KBM-7 (cell line): ENCODE results near the gene SMAD7.

Source experiments
- DNase-seq: peaks from one replicate; pipeline ENCODE4 v3.0.0-alpha.2; 2015
- in situ Hi-C: fragments of 300-500 bp; cut with MboI; formaldehyde crosslinking; loops from 2 replicates; pipeline ENCODE4 v1.14.3; 2020; ENCODE audit warnings: low sequenced_read_pairs, low pct_unique_long_range_greater_than_20kb, mixed read lengths

SMAD7 gene

DNA sequence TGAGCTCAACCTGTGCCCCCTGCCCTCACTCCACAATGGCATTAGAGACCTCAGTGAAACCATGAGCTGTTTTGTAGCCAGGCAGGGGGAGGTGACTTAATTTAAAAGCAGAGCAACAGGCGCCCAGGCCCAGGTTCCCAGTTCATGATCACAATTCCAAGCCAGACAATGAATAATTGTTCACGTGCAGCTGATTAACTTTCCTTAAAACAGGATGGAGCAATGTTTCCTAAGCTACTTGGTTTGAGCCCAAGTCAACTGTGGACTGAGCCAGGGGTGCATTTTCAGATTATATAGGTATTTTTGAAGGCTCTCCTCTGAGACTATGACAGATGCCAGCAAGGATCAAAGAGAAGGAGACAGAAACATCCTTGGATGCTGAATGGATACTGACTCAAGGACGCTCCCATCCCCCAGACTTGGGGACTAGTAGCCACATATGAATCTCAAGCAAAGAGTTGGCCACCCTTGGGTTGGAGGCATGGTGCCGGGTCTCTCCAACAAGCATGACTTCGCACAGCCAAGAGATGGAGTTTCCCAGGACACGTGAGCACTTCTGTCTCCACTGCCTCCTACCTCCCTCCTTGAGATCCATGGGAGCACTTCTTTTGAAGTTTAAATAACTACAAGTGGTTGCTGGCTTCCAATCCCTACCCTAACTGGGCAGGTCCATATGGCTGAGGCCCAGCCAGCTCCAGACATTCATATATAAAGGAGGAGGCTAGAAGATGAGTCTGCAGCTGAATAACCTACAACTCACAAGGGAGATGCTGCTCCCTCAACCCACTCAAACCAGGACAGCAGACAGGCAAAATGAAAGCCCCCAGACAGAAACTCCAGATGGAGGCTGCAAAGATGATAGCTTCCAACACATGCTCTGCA, 12.7 kb downstream of the SMAD7 start:
- in situ Hi-C loops = no loop called here
- DNase-seq = no peak

DNA sequence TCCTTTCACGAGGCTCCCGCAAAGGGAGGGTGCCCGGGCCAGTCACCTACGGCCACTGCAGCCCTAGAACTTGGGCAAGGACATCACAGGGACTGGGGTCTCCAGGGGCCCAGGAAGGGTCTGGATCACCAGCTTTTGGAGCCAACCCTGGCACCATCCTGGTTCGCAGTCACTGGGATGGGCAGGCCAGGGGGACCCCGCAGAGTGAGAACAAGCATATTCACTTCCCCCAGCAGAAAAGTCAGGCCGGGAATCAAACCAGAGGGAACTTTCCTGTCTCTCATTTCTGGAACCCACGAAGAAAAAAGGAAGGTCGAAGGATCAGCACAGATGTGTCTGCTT, 15.4 kb downstream of the SMAD7 start:
- in situ Hi-C loops = no loop called here
- DNase-seq = no peak

DNA sequence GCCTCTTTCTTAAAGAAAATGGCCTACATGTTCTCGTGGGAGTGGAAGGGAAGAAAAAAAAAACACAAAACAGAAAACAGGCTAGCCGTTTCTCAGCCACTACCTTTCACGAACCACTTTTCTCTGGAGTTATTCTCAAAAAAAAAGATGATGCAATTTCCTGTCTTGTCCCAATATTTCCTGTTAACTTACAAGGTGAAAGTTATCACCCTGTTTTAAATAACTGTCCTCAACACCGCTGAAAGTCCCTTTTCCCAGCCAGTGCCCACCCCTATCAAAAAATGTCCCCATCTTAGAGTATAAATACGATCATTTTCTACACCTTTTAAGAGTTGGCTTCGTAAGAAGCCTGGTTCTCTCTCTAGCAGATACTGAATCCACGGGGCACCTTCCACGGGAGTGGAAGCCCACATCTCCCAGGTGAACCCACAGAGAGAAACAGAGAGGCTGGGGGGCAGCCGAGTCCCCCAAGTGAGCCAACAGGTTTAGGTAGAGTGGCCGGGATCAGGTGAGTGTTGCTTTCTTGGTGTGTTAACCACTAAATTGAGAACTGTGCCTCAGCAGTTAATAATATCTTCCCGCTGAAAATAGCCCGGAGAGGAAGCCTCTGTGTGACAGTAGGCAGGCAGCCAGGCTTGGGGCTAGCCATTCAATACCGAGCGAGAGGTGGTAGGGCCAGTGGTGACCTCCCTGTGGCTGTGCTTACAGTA, 15.9 kb downstream of the SMAD7 start:
- in situ Hi-C loops = no loop called here
- DNase-seq = peak; percentile 72

- in situ Hi-C loops = no loop called here
- no peak for DNase-seq
Measured at GRCh38 chr18:48934415-48934722, 16.4 kb downstream of the SMAD7 start.

GRCh38 chr18:48933578-48934414, 17.0 kb downstream of the SMAD7 start:
- DNase-seq = no peak
- in situ Hi-C loops = no loop called here

GRCh38 chr18:48932822-48933510, 17.8 kb downstream of the SMAD7 start:
- in situ Hi-C loops = no loop called here
- DNase-seq = peak; percentile 86

GRCh38 chr18:48932462-48932818, 18.3 kb downstream of the SMAD7 start:
- no peak for DNase-seq
- in situ Hi-C loops = no loop called here

GRCh38 chr18:48931680-48932461, 18.9 kb downstream of the SMAD7 start:
- no peak for DNase-seq
- in situ Hi-C loops = no loop called here

- in situ Hi-C loops = no loop called here
- DNase-seq = no peak
Measured at GRCh38 chr18:48930926-48931325, 19.8 kb downstream of the SMAD7 start.

DNA sequence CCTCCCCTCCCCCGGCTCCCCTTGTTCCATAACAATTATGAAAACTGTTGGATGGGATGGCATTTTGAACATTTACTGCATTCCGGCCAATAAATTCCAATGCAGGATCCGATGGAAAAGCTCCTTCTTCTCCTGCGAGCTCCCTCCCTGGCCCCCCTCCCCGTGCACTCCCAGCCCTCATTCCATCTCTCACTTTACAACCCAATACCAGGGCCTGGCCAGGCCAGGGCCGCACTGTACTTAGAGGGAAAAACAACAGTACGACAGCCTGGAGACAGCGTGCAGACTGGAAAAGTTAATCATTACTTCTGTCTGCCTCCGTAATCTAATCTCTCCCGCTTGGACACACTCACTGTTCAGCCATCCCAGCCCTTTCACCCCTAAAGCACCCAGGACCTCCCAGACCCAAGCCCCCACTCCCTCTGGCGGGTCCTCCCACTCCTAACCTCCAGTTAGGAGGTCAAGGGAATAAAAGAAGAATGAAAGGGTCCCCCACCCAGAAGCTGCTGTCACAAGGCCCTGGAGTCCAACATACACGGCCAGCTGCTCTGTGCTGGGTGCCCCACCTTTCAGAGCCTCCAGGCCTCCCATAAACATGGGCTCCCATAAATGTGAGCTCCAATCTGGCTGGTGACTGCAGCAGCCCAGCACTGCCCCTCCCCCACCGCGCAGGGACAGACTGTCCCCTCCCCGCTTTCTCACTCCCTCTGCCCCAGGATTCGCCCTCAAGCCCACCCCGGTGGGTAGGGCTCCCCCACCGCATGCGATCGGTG, 20.6 kb downstream of the SMAD7 start:
- DNase-seq = no peak
- in situ Hi-C loops = no loop called here

DNA sequence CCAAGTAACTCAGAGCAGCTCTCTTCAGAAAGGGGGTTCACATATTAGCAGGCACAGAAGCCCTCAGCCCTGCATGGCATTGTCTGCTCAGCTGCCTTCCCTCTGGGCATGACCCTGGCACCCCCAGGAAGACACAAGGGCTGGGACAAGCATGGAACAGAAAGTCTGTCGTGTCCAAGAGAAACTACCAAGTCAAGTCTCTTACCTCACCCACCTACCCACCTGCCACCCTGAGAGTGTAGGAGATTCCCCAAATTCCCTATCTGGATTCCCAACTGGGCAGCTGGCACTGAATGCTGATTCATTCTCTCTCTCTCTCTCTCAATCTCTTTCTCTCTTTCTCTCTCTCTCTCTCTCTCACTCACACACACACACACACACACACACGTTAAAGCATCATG, 21.6 kb downstream of the SMAD7 start:
- DNase-seq = no peak
- in situ Hi-C loops = no loop called here

DNA sequence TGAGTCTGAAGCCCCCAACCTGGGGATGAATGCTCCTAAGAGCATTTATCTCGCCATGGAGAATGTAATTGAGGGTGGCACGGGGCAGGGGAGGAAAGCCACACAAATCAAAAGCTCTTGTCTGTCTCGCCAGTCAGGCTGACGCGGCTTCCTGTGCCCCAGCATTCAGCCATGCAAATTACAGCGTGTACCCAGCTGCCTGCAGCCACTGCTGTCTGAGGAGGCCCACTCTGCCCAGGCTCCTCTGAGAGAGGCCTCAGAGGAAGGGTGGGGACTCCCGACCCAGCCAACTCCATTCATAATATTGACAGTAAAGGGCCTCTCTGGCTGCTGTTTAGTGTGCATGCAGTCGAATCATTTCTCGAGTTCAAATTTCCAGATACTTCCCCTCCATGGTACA, 22.0 kb downstream of the SMAD7 start:
- in situ Hi-C loops = no loop called here
- DNase-seq = peak; percentile 56

DNA sequence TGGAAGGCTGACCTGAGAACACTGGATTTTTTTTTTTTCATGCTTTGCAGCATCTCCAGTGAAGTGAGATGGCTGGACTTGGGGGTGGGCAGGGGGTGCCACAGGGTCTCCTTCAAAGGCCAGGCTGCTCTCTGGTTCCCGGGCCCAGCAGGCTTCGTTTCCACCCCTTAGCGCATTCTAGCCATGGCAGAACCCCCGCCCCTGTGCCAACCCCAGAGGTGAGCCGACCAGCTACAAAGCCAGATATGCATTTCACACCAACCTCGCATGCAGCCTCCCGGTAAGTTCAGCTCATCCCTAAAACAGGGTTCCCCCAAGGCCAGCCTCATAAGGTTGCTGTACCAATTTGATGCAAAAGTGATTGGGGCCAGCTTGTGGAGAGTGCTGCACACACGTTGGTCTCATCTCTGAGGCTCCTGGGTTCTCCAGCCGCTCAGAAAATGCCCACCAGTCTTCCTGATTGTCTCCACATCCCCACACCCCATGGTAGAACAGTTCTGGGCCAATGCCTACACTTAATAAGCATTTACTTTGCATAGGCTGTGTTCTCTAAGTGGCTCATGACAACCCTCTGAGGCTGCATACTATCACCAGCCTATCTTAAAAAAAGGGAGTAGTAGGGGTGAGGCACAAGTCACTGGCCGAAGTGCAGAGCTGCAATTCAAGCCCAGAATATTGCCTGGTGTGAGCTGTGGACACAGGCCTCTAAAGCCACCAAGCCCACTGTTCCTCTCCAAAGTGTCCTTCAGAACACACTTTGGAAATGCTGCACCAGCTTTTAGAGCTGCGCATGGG, 23.3 kb downstream of the SMAD7 start:
- in situ Hi-C loops = no loop called here
- no peak for DNase-seq

- no peak for DNase-seq
- in situ Hi-C loops = no loop called here
Measured at GRCh38 chr18:48926420-48926857, 24.3 kb downstream of the SMAD7 start.

DNA sequence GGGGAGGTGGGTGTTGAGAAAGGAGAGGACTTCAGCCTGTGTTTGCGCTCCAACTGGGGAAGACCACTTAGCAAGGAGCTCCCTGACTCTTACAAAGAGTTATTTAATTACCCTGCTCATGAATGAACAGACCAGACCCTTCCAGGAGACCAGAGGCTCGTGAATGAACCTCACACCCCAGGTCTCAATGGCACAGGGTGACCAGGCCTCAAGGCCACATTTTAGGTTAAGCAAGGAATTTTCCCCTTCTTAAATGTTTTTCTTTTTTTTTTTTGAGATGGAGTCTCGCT, 25.3 kb downstream of the SMAD7 start:
- DNase-seq = no peak
- in situ Hi-C loops = no loop called here

DNA sequence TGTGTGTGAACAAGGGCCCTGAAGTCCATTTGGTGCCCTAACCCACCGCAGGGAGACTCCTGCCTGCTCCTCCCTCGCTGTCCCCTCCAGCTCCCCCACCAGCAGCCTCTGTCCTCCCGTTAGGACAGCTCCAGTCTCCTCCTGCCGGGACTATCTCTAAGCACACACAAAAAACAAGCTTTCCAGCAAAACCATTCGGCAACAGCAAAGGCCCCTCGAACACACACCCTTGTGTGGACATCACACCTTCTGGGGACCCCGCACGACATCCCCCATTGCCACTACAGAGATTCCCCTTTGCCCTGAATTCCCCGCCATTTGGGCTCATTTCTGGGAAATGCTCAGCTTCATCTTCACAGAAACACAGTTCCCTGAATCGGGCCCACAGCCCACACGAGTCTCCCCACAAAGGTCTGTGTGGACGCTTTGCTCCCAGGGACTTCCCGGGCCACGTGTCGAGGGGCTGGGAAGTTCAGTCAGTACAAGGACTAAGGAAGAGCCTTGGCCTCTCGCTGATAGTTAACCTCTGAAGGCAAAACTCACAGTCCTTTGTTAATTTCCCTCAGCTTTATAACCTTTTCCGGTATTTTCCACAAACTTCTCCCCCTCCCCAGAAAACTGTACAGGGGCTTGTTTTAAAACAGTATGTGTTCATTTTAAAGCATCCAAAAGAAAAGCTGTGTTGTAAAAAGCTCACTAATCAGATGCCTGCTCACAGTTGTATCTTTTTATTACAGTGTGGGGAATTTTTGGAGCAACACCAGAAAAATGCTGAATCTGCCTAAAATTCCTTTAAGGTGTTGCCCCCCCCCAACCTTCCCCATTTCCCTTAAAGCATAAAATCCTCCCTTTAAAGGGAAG, 25.9 kb downstream of the SMAD7 start:
- in situ Hi-C loops = no loop called here
- no peak for DNase-seq
